HEK293T (cell line): ENCODE data around the gene CCDC8.

ENCODE experiments used
- ARNT ChIP-seq: fragments of 450-650 bp; IDR thresholded peaks from 2 replicates; pipeline ENCODE4 v1.6.1; 2017; ENCODE audit warnings: mild to moderate bottlenecking
- BHLHE40 ChIP-seq: fragments of 450-650 bp; IDR thresholded peaks from 2 replicates; pipeline ENCODE4 v1.6.1; 2016; ENCODE audit warnings: mild to moderate bottlenecking, moderate library complexity, borderline replicate concordance
- CTBP1 ChIP-seq: fragments of 450-650 bp; IDR thresholded peaks from 2 replicates; pipeline ENCODE4 v1.6.1; 2016; ENCODE audit warnings: borderline replicate concordance
- ELF4 ChIP-seq: fragments of 450-650 bp; IDR thresholded peaks from 2 replicates; pipeline ENCODE4 v1.6.1; 2017; ENCODE audit warnings: antibody characterized with exemption
- FOXA1 ChIP-seq: fragments of 450-650 bp; IDR thresholded peaks from 2 replicates; pipeline ENCODE4 v1.6.1; 2016; ENCODE audit warnings: mild to moderate bottlenecking
- FOXK2 ChIP-seq: fragments of 450-650 bp; IDR thresholded peaks from 2 replicates; pipeline ENCODE4 v1.6.1; 2016; ENCODE audit warnings: mild to moderate bottlenecking
- FOXM1 ChIP-seq: fragments of 450-650 bp; IDR thresholded peaks from 2 replicates; pipeline ENCODE4 v1.6.1; 2017; ENCODE audit warnings: mild to moderate bottlenecking, borderline replicate concordance
- HDGF ChIP-seq: fragments of 450-650 bp; IDR thresholded peaks from 2 replicates; pipeline ENCODE4 v1.6.1; 2017; ENCODE audit warnings: antibody characterized with exemption, borderline replicate concordance
- L3MBTL2 ChIP-seq: fragments of 450-650 bp; conservative IDR thresholded peaks from 2 replicates; pipeline ENCODE4 v1.6.1; 2016; ENCODE audit warnings: mild to moderate bottlenecking
- SP1 ChIP-seq: fragments of 450-650 bp; IDR thresholded peaks from 2 replicates; pipeline ENCODE4 v1.6.1; 2017
- SUZ12 ChIP-seq: fragments of 450-650 bp; IDR thresholded peaks from 2 replicates; pipeline ENCODE4 v1.6.1; 2016; ENCODE audit warnings: mild to moderate bottlenecking
- TARDBP ChIP-seq: fragments of 450-650 bp; IDR thresholded peaks from 2 replicates; pipeline ENCODE4 v1.6.1; 2016
- ZNF384 ChIP-seq: fragments of 450-650 bp; IDR thresholded peaks from 2 replicates; pipeline ENCODE4 v1.6.1; 2016
- TF ChIP-seq, protein P1 (sequence below): fragments of 450-650 bp; IDR thresholded peaks from 2 replicates; pipeline ENCODE4 v1.6.1; 2016

DNA sequence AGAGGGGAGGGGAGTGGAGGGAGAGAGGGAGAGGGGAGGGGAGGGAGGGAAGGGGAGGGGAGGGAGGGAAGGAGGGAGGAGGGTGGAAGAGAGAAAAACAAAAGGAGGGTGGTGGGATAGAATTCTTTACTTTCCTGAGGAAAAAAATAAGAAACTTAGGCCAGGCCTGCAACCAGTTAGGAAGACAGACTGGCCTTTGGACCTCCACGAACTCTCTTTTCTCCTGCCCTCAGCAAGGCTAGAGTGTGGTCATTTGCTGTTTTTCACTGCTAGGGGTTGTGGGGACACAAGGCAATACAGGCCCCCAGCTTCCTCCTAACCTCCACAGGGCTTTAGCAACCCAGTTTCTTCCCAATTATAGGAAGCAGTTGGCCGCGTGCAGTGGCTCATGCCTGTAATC, 4.2 kb downstream of the CCDC8 start:
- TF ChIP-seq BHLHE40 (no peak), SUZ12 (no peak), ELF4 (no peak), HDGF (no peak), FOXM1 (no peak), FOXA1 (no peak), TARDBP (no peak), ZNF384 (no peak), ARNT (no peak), FOXK2 (no peak), CTBP1 (no peak), L3MBTL2 (no peak), SP1 (no peak)
- TF ChIP-seq, protein P1, sequence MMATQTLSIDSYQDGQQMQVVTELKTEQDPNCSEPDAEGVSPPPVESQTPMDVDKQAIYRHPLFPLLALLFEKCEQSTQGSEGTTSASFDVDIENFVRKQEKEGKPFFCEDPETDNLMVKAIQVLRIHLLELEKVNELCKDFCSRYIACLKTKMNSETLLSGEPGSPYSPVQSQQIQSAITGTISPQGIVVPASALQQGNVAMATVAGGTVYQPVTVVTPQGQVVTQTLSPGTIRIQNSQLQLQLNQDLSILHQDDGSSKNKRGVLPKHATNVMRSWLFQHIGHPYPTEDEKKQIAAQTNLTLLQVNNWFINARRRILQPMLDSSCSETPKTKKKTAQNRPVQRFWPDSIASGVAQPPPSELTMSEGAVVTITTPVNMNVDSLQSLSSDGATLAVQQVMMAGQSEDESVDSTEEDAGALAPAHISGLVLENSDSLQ: no peak
